H9 (cell line): ENCODE measurements around the gene NSL1. TPM values are rescaled to one million over a fixed set of nuclear protein-coding genes. Genes with fewer than 3 reads are reported as not detected.

Experiments
- DNase-seq: peaks from one replicate; pipeline ENCODE4 v3.0.0-alpha.2; 2017
- H2AFZ ChIP-seq: one replicate; pipeline ENCODE4 v1.6.1; 2013; ENCODE audit warnings: mild to moderate bottlenecking, low read length, control low read depth, moderate library complexity
- H2AK5ac ChIP-seq: 2 replicates; pipeline ENCODE4 v1.6.1; 2013; ENCODE audit warnings: low read length, control low read depth, mixed read lengths; ENCODE audit not compliant: insufficient read length
- H2BK120ac ChIP-seq: one replicate; pipeline ENCODE4 v1.6.1; 2013; ENCODE audit warnings: low read depth, mild to moderate bottlenecking, low read length, control low read depth, inconsistent platforms; ENCODE audit not compliant: poor library complexity, severe bottlenecking
- H2BK12ac ChIP-seq: 2 replicates; pipeline ENCODE4 v1.6.1; 2013; ENCODE audit warnings: low read length, control low read depth, mixed read lengths, low read depth; ENCODE audit not compliant: insufficient read length
- H2BK15ac ChIP-seq: 2 replicates; pipeline ENCODE4 v1.6.1; 2013; ENCODE audit warnings: low read depth, low read length, control low read depth
- H2BK20ac ChIP-seq: one replicate; pipeline ENCODE4 v1.6.1; 2013; ENCODE audit warnings: low read depth, mild to moderate bottlenecking, low read length, control low read depth, inconsistent platforms; ENCODE audit not compliant: poor library complexity, severe bottlenecking
- H2BK5ac ChIP-seq: 2 replicates; pipeline ENCODE4 v1.6.1; 2013; ENCODE audit warnings: low read length, control low read depth, mixed read lengths; ENCODE audit not compliant: insufficient read length
- H3K14ac ChIP-seq: 2 replicates; pipeline ENCODE4 v1.6.1; 2013; ENCODE audit warnings: low read length, control low read depth; ENCODE audit not compliant: insufficient read depth
- H3K18ac ChIP-seq: 2 replicates; pipeline ENCODE4 v1.6.1; 2013; ENCODE audit warnings: low read depth, mild to moderate bottlenecking, mixed read lengths, low read length, control low read depth; ENCODE audit not compliant: insufficient read length
- H3K23ac ChIP-seq: 2 replicates; pipeline ENCODE4 v1.6.1; 2013; ENCODE audit warnings: low read length, control low read depth, mixed read lengths, low read depth; ENCODE audit not compliant: insufficient read length
- H3K23me2 ChIP-seq: 2 replicates; pipeline ENCODE4 v1.6.1; 2013; ENCODE audit warnings: low read depth, mild to moderate bottlenecking, mixed read lengths, low read length, control low read depth; ENCODE audit not compliant: insufficient read length, poor library complexity, severe bottlenecking
- H3K27ac ChIP-seq: 2 replicates; pipeline ENCODE4 v1.5.1; 2013; ENCODE audit warnings: low read length, control low read depth, mixed read lengths, low read depth; ENCODE audit not compliant: insufficient read length
- H3K27me3 ChIP-seq: 2 replicates; pipeline ENCODE4 v1.6.1; 2013; ENCODE audit warnings: low read length, control low read depth, inconsistent platforms; ENCODE audit not compliant: insufficient read depth
- H3K4ac ChIP-seq: 2 replicates; pipeline ENCODE4 v1.6.1; 2013; ENCODE audit warnings: low read depth, mild to moderate bottlenecking, control low read depth, inconsistent platforms, low read length, moderate library complexity
- H3K4me1 ChIP-seq: 2 replicates; pipeline ENCODE4 v1.6.1; 2013; ENCODE audit warnings: low read length, control low read depth, inconsistent platforms; ENCODE audit not compliant: insufficient read depth
- H3K4me2 ChIP-seq: 2 replicates; pipeline ENCODE4 v1.6.1; 2013; ENCODE audit warnings: low read length, control low read depth, mixed read lengths; ENCODE audit not compliant: insufficient read length, insufficient read depth
- H3K56ac ChIP-seq: 2 replicates; pipeline ENCODE4 v1.6.1; 2013; ENCODE audit warnings: low read depth, mild to moderate bottlenecking, mixed read lengths, low read length, control low read depth; ENCODE audit not compliant: insufficient read length
- H3K79me1 ChIP-seq: 2 replicates; pipeline ENCODE4 v1.6.1; 2013; ENCODE audit warnings: low read depth, mild to moderate bottlenecking, moderate library complexity, low read length, control low read depth, inconsistent platforms; ENCODE audit not compliant: insufficient read depth, poor library complexity, severe bottlenecking
- H3K79me2 ChIP-seq: 2 replicates; pipeline ENCODE4 v1.6.1; 2013; ENCODE audit warnings: low read length, control low read depth, inconsistent platforms; ENCODE audit not compliant: insufficient read depth
- H3K9ac ChIP-seq: 2 replicates; pipeline ENCODE4 v1.6.1; 2013; ENCODE audit warnings: low read length, control low read depth, mixed read lengths; ENCODE audit not compliant: insufficient read length; ENCODE audit errors: extremely low read depth
- H3K9me3 ChIP-seq: one replicate; pipeline ENCODE4 v1.6.1; 2013; ENCODE audit warnings: low read depth, low read length, inconsistent platforms; ENCODE audit not compliant: control insufficient read depth
- H3T11ph ChIP-seq: one replicate; pipeline ENCODE4 v1.6.1; 2013; ENCODE audit warnings: mild to moderate bottlenecking, low read length, control low read depth, inconsistent platforms
- H4K20me1 ChIP-seq: one replicate; pipeline ENCODE4 v1.6.1; 2013; ENCODE audit not compliant: control insufficient read depth, insufficient read length, insufficient read depth
- H4K5ac ChIP-seq: 2 replicates; pipeline ENCODE4 v1.6.1; 2013; ENCODE audit warnings: low read depth, mild to moderate bottlenecking, mixed read lengths, low read length, control low read depth; ENCODE audit not compliant: insufficient read length
- H4K8ac ChIP-seq: replicated peaks from 2 replicates; pipeline ENCODE4 v1.6.1; 2013; ENCODE audit warnings: low read length, control low read depth, mixed read lengths, low read depth; ENCODE audit not compliant: insufficient read length
- H4K91ac ChIP-seq: 2 replicates; pipeline ENCODE4 v1.6.1; 2013; ENCODE audit warnings: low read depth, mild to moderate bottlenecking, moderate library complexity, mixed read lengths, low read length, control low read depth; ENCODE audit not compliant: insufficient read length
- H3K27ac Mint-ChIP-seq, 3 experiments: 2 replicates in 2 of 3; 3 replicates in 1 of 3; pipeline ENCODE4 v1.8.0; 2020 to 2021; ENCODE audit warnings: mixed read lengths in 3 of 3, mild to moderate bottlenecking in 1 of 3, moderate library complexity in 1 of 3
- H3K27me3 Mint-ChIP-seq: 2 replicates; pipeline ENCODE4 v1.8.0; 2021; ENCODE audit warnings: low read depth, mild to moderate bottlenecking, moderate library complexity, mixed read lengths
- H3K36me3 Mint-ChIP-seq, 3 experiments: 2 replicates in 2 of 3; 3 replicates in 1 of 3; pipeline ENCODE4 v1.8.0; 2020 to 2021; ENCODE audit warnings: low read depth in 3 of 3, mixed read lengths in 3 of 3; ENCODE audit not compliant: insufficient read depth in 1 of 3
- H3K4me1 Mint-ChIP-seq, 2 experiments: 2 replicates each; pipeline ENCODE4 v1.8.0; 2020; ENCODE audit warnings: mixed read lengths in 2 of 2
- H3K4me3 Mint-ChIP-seq, 2 experiments: 2 replicates in 1 of 2; 3 replicates in 1 of 2; pipeline ENCODE4 v1.8.0; 2020 to 2021; ENCODE audit warnings: mild to moderate bottlenecking in 2 of 2, mixed read lengths in 2 of 2, moderate library complexity in 1 of 2
- H3K9me3 Mint-ChIP-seq, 2 experiments: 2 replicates in 1 of 2; 3 replicates in 1 of 2; pipeline ENCODE4 v1.8.0; 2020; ENCODE audit warnings: mild to moderate bottlenecking in 2 of 2, mixed read lengths in 2 of 2, moderate library complexity in 1 of 2
- WGBS: extraction: QIAGEN DNeasy Blood & Tissue Kit; methylation state at CpG from one replicate; pipeline ENCODE4 v1.1.7; 2013; ENCODE audit warnings: missing lambda C conversion rate, low lambda C conversion rate, mixed read lengths; ENCODE audit not compliant: insufficient read length; ENCODE audit errors: extremely low coverage; 5-methylcytosine and 5-hydroxymethylcytosine counted together
- total RNA-seq: library from RNA; stranded (reverse); gene quantifications from 2 replicates; pipeline ENCODE4 v1.2.1, GENCODE V29; 2021
- TF ChIP-seq, protein P1 (sequence below): fragments of 200-600 bp; sonication (generic); conservative IDR thresholded peaks from 3 replicates; pipeline ENCODE4 v1.8.0; 2021; ENCODE audit warnings: antibody characterized with exemption, mild to moderate bottlenecking

Gene NSL1
- total RNA-seq, 1 experiment from 2014 or later: 49.3 TPM

DNA sequence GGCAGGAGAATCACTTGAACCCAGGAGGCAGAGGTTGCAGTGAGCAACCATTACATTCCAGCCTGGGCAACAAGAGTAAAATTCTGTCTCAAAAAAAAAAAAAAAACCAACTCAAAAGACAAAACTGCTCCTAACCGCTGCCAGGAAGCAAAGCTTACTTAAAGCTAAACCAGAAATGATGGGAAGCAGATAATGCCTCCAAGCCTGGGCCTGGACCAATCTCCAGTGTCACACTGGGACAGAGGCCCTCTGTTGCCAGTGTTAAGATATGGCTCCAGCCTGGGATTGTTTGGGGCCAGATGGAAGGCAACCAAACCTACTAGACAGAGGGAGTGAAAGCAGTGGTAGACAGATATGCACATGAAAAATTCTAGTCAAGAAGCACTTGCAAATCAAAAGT, 36.9 kb downstream of the NSL1 start:
- H3K4me1 ChIP-seq: peaks cover 4% of the 10 kb centered on the region; the same call in 1 of the 2 replicates
- no peak overlapping the region for H3T11ph ChIP-seq
- H4K5ac ChIP-seq: no peak overlapping the region
- TF ChIP-seq, protein P1, sequence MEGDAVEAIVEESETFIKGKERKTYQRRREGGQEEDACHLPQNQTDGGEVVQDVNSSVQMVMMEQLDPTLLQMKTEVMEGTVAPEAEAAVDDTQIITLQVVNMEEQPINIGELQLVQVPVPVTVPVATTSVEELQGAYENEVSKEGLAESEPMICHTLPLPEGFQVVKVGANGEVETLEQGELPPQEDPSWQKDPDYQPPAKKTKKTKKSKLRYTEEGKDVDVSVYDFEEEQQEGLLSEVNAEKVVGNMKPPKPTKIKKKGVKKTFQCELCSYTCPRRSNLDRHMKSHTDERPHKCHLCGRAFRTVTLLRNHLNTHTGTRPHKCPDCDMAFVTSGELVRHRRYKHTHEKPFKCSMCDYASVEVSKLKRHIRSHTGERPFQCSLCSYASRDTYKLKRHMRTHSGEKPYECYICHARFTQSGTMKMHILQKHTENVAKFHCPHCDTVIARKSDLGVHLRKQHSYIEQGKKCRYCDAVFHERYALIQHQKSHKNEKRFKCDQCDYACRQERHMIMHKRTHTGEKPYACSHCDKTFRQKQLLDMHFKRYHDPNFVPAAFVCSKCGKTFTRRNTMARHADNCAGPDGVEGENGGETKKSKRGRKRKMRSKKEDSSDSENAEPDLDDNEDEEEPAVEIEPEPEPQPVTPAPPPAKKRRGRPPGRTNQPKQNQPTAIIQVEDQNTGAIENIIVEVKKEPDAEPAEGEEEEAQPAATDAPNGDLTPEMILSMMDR: no peak
- H3K36me3 Mint-ChIP-seq: peaks cover 0 to 6% (median 3%) of the 10 kb centered on the region in 3 experiments; a peak in 2 of 7 replicates
- no peak overlapping the region for H3K4me3 Mint-ChIP-seq
- no peak overlapping the region for H4K91ac ChIP-seq
- no peak overlapping the region for H3K4ac ChIP-seq
- no peak overlapping the region for H3K14ac ChIP-seq
- H3K18ac ChIP-seq: no peak overlapping the region
- WGBS: no CpG with 5 or more reads among the region's 1 CpG
- peak overlapping the region in 1 of 3 experiments; percentile 11; a peak in 1 of 7 replicates for H3K27ac Mint-ChIP-seq
- peaks cover 26 to 32% of the 10 kb centered on the region in 2 experiments for H3K4me1 Mint-ChIP-seq
- no peak overlapping the region for H3K27ac ChIP-seq
- peaks cover 2% of the 10 kb centered on the region for H3K79me1 ChIP-seq
- H2AFZ ChIP-seq: no peak overlapping the region
- no peaks in the 10 kb centered on the region for H4K20me1 ChIP-seq
- no peaks in the 10 kb centered on the region for H3K27me3 Mint-ChIP-seq
- H3K9me3 Mint-ChIP-seq: no peaks in the 10 kb centered on the region
- no peak overlapping the region for H3K9ac ChIP-seq
- no peak overlapping the region for H2BK120ac ChIP-seq
- no peak overlapping the region for H4K8ac ChIP-seq
- H2AK5ac ChIP-seq: no peak overlapping the region
- H3K4me2 ChIP-seq: no peak overlapping the region
- H2BK20ac ChIP-seq: no peak overlapping the region
- DNase-seq: no peak
- no peaks in the 10 kb centered on the region for H3K23me2 ChIP-seq
- no peaks in the 10 kb centered on the region for H3K79me2 ChIP-seq
- no peak overlapping the region for H3K23ac ChIP-seq
- H3K27me3 ChIP-seq: no peaks in the 10 kb centered on the region
- H3K9me3 ChIP-seq: no peaks in the 10 kb centered on the region
- no peak overlapping the region for H2BK5ac ChIP-seq
- H2BK15ac ChIP-seq: no peak overlapping the region
- no peak overlapping the region for H2BK12ac ChIP-seq
- H3K56ac ChIP-seq: no peak overlapping the region
